COLO668 (cell line): Measurements from ENCODE around the gene ALPK1.
"Not testable (repeated sequence)": the region's sequence is repeated elsewhere in the genome, so short reads cannot be mapped to it uniquely, and the experiment has no call there.

ENCODE experiments used
- DNase-seq: peaks from one replicate; lab custom pipeline; 2025; ENCODE audit not compliant: unreplicated experiment; lab: John Stamatoyannopoulos, UW

ALPK1 gene

DNA sequence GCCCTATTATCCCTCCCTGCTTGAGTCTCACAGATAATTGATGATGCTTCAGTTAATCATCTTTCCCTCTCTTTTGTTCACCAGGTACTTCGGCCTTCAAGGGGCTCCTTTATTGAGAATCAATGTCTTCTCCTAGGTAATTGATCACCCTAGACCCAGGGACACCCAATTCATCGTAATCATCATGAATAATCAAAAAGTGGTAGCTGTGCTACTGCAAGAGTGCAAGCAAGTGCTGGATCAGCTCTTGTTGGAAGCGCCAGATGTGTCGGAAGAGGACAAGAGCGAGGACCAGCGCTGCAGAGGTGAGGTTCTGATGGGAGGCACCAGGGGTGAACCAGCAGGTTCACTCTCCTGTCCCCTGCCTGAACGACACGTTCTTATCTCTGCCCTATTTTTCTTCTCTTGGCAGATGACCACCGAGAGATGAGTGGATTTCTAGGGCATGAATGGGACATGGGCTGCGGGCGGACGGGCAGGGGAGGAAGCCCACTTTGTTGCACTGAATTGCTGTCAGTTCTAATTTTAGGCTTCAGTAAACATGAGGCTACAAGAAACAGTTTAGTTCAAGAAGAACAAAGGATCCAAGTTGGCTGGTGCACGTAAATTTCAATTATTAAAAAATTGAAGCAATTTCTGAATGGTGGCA is 80.5 kb downstream of the ALPK1 start:
- DNase-seq, result no peak

DNA sequence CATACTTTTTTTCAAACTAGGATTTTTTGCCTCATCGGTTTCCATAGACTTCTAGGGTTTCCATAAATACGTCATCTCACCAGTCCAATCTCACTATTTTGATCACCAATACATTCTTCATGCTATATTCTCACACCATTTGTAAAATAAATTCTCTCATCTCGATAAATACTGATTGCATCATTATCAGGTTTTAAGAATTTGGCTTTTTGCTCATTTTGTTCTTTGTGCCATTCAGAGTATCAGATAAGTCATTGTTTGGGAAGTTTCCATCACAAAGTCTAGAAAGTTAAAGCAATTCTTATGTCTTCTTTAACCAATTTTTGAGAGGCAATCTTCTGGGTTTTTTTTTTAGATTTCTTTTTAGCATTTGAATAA is 81.1 kb downstream of the ALPK1 start:
- no peak for DNase-seq

DNA sequence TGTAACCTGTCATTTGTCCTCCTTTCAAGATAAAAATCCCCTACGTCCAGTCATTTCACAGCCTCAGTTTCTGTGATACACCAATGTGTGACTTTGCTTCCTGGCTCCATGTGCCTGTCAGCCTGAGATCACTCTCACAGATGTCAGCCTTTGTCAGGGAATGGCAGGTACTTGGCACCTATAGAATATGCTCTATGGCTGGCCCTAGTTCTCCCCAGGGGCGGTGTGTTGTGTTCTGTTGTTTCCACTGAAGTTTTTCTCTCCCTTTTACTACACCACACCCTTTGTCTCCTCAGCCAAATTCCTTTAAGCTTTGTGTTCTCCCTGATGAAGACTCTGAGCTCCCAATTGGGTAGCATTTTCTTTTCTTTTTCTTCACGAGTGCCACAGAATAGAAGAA is 81.7 kb downstream of the ALPK1 start:
- no peak for DNase-seq

DNA sequence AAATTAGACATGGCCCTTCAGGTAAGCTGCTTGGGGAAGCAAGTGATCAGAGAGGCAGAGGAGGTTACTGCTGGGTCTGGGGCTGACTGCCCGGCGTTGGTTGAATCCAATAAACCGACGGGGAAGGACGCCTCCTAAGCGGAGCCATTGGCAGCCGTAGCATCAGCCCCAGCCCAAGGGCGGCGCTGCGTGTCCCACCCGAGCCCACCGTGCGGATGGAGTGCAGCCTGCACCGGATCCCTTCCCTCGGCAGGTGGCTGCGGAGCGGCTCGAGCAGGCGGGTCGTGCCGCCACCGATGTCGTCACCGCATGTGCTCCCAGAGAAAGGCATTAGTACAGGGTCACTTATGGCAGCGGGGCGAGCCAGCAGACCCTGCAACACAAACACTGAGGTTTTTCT is 82.1 kb downstream of the ALPK1 start:
- DNase-seq, result no peak

DNA sequence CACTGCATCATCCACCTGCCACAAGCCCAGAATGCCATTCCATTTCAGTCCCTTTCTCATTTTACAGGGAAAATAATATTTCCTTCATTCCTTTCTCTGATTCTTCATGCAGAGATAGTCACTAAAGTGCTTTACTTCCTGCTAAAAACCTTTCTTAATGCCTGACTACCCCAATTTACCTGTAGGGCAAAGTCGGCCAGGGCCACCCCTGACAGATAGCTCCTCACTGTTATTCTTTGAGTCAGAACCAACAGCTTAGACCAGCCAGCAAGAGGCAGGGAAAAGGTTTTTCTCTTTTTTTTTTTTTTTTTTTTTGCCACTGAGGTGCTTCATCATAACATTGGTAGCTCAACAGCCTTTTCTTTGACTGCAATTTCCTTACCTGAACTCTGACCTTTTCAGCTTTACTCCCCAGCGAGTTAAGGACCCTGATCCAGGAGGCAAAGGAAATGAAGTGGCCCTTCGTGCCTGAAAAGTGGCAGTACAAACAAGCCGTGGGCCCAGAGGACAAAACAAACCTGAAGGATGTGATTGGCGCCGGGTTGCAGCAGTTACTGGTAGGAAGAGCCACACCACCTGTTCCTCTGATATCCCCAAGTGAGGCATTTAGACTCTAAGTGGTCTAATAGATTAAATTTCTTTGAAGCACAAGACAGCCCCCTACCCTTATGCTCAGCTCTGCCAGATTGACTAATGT is 85.0 kb downstream of the ALPK1 start:
- no peak for DNase-seq

DNA sequence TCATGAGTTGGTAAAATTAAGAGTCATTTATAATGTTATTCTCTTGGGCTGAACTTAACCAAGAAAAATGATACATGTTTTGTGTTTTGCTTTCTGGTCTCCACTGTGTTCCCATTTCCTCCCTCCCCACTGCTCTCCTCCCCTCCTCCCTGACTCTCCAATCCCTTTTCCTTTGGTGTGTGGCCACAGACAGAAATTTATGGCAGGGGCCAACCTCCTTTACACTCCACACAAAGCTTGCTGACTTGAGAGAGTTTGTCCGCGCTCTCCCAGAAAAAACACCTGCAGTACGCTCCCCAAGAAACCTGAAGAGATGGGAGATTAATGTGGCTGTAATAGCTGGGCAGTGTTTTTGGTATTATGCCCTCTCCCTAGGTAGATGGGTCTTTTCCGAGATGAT is 88.9 kb downstream of the ALPK1 start:
- no peak for DNase-seq

DNA sequence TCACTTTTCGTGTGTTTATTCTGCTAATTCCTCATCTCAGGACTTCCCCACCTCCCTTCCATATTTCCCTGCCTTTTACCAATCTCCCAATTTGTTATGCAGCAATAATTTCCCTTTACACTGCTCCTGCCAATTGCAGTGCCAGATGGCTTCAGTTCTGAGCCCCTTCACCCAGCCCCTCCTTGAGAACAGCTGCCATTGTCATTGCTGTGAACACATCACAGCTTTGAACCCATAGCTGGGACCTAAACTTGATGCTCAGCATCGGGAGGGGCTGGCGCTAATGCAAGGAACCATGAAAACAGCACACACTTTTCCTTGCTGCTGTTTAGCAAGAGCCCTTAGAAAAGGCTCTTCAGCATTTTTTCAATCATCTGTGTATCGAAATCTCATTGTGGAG is 104.9 kb downstream of the ALPK1 start:
- DNase-seq, result no peak

DNA sequence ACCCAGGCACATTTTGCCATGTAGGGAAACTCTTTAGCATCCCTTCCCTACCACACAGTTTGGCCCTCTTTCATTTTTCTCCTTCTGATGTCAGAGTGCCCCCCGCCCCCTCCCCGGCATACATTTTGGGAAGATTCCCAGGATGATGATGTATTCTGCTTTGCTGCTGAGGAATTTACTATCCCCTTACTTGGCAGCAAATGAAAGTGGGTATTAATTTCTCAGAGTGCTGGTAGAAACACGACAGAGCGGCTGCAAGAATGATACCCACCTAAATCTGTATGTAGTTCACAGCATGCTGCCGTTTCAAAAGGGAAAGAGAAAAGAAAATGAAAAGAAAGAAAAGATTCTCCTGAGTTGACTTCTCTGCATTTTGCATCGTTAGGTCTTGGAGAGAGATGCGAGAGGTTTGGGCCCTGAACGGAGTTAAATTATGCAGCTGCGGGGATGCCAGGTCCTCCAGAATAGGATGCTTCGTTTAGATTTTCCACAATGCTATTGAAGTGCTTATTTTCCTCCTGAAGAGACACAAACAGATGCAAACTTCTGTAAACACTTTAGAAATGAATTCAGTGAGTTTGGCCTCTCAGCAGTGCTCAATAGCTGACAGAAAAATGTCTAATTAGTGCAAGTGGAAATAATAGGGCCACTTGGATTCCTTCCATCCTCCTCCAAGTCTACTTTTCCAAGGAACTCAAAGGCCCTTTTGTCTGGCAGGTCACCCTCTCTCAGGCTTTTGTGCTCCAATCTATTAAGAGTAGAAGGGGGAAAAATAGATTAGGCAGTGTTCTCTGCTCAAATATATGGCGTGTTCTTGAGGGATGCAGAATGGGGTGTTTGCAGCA is 106.2 kb downstream of the ALPK1 start:
- no peak for DNase-seq

DNA sequence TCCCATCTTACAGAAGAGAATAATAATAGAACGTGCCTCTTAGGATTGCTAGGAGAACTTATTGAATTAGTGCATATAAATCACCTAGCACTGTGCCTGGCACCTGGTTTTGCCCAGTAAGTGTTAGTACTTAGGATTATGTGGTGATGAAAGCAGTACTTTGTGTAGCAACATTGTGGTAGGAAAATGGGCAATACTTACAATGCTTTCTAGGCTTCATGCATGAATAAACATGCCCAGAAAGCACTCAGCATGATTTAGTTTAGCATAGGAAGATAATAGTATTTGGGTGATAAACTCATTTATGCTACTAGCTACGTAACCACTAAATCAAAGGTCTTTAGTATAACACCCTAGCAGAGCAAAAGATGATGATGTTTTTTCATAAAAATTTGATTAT is 113.2 kb downstream of the ALPK1 start:
- DNase-seq, result no peak

DNA sequence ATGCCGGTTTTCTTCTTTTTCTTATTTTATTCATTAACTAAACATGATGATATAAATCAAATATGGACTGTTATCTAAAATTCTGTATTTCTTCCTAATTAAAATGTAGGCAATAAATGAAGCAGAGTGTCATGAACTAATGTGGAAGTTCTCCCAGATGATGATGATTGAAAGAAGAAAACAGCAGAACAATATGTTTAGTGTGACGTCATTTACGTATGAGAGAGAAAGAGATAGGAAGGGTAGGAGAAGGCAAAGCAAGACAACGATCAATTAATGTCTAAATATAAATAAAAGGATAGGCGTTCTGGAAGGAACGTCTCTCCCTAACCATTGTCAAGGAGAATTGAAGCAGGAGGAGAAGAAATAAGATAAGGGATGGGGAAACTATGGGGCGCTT is 113.6 kb downstream of the ALPK1 start:
- DNase-seq, result no peak

DNA sequence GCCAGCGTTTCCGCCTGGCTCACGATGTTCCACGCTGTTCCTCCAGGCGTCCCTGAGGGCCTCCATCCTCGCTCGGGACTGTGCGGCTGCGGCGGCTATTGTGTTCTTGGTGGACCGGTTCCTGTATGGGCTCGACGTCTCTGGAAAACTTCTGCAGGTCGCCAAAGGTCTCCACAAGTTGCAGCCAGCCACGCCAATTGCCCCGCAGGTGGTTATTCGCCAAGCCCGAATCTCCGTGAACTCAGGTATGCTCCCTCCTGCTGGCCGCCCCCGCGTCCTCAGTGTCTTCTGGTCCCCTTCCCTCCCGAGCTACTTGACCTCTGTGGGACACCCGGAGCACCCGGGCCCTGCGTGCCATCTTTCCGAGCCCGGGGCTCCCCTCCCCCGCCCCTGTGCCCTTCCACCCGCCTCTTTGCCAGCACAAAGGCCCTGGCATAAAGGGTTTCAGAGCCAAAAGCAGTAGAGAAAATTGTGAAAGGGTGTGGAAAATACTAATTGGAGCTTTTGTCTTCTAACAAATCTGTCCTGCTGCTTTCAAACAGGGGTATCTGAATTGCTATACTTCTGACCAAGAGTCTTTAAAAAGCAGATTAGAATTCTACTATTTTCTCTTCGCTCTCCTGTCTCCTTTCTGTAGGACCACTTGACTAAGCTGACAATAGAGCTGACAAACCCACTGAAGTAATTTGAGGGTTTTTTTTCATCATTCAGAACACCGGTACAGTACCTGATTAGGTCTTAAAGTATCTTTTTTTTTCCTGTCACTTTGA is 114.8 kb downstream of the ALPK1 start:
- DNase-seq, result no peak

DNA sequence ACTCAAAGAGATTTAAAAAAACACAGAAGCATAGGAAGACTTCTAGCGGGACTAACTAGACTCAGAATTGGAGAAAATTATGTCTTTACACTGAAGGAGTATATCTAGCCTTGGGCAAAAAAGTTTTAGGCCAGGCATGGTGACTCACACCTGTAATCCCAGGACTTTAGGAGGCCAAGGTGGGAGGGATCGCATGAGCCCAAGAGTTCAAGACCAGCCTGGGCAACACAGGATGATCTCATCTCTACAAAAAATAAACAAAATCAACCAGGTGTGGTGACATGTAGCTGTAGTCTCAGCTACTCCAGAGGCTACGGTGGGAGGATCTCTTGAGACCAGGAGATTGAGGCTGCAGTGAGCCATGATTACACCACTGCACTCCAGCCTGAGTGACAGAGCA is 119.3 kb downstream of the ALPK1 start:
- DNase-seq, result no peak

DNA sequence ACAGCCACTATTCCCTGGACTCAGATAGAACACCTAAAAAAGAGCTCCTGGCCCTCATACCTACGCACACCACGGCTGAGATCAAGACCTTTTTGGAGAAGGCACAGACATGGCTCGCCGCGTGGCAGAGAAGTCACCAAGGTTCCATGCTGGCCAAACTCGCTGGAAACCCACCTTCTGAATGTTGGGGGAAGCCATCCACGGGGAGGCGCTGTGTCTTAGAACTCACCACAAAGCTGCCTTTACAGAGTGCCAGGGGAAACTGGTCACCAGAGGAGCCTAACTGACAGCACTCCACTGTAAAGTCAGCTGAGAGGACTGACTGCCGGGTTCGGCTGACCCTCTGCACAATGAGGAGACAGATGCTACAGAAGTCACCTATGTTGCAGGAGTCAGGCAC is 120.9 kb downstream of the ALPK1 start:
- DNase-seq, result peak; percentile 3

DNA sequence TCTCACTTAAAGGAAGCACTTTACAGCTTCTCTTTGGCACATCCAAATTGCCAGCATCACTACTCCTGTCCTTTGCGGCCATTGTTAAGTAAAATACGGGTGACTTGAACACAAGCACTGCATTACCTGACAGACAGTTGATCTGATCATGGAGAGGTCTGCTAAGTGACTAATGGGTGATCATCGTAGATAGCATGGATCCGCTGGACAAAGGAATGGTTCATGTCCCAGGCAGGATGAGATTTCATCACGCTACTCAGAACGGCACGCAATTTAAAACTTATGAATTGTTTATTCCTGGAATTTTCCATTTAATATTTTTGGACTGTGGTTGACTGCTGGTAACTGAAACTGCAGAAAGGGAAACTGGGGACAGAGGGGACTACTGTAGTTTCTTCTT is 124.7 kb downstream of the ALPK1 start:
- no peak for DNase-seq

DNA sequence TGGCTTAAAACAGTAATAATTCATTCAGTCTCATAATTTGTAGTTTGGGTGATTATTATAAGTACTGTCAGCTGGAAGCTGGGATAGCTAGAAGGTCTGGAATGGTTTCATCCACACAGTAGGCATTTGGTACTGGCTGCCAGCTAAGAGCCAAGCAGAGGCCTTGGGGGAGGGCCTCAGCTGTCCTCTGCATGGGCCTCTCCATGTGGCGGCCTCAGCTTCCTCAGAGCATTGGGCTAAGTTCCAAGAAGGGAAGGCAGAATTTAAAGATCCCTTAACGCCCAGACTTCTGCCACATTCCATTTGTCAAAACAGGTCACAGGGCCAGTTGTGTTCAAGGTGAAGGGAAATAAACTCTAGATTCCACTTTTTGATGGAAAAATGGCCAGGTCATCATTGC is 125.5 kb downstream of the ALPK1 start:
- no peak for DNase-seq

DNA sequence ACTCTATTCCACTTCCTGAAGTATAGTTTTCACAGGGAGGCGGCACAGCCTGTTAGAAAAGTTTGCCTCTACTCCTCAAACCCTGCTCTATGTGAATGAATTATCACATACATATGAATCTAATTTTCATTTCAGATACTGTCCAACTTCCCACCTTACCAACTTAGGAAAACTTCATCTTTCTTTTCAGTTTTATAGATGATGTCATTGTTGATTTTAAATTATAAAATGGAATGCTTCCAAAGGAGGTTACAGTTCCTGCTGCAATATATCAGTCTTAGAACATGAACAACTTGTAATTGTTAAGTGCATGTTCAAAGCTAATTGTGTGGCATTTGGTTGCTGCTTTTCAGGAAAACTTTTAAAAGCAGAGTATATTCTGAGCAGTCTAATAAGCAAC is 126.4 kb downstream of the ALPK1 start:
- DNase-seq, result no peak

DNA sequence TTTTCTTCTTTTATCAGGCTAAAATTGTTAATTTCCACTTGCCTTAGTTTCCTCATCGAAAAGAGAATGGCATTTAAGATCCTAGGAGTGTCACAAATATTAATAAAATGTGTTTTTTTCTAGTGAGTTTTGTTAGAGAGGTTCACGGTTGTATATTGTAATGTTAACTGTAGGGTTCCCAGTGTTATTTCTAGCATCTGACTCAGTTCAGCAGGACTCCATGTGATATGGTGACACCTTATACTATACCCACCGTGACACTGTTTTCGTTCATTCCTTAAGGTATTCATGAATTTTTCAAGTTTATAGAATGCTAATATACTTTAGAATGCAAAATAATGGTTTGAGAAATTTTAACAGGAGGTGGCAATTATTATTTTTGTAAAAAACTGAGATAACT is 128.7 kb downstream of the ALPK1 start:
- no peak for DNase-seq

DNA sequence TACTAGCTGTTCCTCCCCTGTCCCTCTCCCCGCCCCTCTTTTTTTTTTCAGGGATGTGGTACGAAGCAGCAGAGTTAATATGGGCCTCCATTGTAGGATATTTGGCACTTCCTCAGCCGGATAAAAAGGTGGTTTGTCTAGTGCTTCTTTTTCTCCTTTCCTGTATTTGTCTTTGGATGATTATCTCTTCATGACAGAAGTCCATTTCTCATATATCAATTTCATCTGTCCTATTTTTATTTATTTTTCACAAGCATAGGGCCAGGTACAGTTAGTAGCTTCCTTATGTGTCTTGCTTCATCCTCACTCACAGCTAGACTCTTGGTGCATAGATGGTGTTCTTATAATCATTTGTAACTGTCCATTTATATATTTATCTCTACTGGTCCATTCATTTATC is 129.2 kb downstream of the ALPK1 start:
- DNase-seq, result no peak

DNA sequence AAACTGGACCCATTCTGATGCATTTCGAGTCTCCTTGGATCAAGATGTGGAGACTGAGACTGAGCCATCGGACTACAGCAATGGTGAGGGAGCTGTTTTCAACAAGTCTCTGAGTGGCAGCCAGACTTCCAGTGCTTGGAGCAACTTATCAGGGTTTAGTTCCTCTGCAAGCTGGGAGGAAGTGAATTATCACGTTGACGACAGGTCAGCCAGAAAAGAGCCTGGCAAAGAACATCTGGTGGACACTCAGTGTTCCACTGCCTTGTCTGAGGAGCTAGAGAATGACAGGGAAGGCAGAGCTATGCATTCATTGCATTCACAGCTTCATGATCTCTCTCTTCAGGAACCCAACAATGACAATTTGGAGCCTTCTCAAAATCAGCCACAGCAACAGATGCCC is 134.0 kb downstream of the ALPK1 start:
- DNase-seq, result no peak

DNA sequence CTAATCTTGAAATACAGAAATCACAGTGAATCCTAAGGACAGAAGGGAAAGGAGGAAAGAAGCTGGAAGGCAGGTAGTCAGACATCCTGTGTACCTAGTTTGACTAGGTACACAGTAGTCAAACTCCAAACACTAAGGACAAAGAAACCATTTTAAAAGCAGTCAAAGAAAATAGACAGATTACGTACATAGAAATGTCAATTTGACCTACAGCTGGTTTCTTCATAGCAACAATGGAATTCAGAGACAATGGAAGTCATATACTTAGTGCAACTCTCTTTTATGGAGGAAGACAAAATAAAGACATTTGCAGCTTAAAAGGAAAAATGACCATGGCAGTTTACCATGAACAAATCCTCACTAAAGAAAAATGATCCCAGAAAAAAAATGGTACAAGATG is 139.8 kb downstream of the ALPK1 start:
- DNase-seq, result no peak

DNA sequence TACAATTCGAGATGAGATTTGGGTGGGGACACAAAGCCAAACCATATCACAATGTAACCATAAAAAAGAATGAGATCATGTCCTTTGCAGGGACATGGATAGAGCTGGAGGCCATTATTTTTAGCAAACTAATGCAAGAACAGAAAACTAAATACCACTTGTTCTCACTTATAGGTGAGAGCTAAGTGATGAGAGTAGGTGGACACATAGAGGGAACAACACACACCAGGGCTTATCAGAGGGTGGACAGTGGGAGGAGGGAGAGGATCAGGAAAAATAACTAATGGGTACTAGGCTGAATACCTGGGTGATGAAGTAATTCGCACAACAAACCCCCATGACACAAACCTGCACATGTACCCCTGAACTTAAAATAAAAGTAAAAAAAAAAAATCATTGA is 145.1 kb downstream of the ALPK1 start:
- DNase-seq, result not testable (repeated sequence)
